ENCODE measurements around the gene FOXQ1. TPM values are rescaled to one million over a fixed set of nuclear protein-coding genes. Genes with fewer than 3 reads are reported as not detected.

FOXQ1 gene
- total RNA-seq, 1 donor from 2014 or later: 0.21 TPM

DNA sequence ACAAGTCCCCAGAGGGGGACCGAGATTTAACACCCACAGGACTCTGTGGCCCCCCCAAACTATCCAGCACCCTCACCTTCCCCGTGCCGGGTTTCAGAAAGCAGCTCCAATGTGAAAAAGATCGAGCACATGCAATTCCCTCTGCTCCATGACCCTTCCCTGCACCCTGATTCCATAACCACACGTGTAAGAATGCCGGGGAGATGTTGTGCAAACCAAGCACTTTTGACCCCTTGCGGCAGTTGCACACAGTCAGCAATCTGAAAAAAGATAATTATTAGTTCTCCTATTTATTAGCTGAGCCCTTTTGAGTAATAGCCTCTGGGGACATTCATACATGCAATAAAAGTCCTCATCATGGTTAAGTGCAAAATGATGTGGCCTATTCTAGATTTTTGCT, 13.0 kb downstream of the FOXQ1 start:
- TF ChIP-seq, protein P1, sequence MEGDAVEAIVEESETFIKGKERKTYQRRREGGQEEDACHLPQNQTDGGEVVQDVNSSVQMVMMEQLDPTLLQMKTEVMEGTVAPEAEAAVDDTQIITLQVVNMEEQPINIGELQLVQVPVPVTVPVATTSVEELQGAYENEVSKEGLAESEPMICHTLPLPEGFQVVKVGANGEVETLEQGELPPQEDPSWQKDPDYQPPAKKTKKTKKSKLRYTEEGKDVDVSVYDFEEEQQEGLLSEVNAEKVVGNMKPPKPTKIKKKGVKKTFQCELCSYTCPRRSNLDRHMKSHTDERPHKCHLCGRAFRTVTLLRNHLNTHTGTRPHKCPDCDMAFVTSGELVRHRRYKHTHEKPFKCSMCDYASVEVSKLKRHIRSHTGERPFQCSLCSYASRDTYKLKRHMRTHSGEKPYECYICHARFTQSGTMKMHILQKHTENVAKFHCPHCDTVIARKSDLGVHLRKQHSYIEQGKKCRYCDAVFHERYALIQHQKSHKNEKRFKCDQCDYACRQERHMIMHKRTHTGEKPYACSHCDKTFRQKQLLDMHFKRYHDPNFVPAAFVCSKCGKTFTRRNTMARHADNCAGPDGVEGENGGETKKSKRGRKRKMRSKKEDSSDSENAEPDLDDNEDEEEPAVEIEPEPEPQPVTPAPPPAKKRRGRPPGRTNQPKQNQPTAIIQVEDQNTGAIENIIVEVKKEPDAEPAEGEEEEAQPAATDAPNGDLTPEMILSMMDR (IDR thresholded peaks at IDR 0.05): no peak
- Histone ChIP-seq H3K4me3 (no peak overlapping the region), H3K4me1 (no peaks in the 10 kb centered on the region), H3K27ac (no peak overlapping the region), H3K36me3 (no peaks in the 10 kb centered on the region), H3K9me3 (no peaks in the 10 kb centered on the region), H3K27me3 (peaks cover 4% of the 10 kb centered on the region)
- intact Hi-C loops (cut with DNase I): no loop called here
- no peak for DNase-seq (ENCODE audit: low spot score in 2 of 2)

DNA sequence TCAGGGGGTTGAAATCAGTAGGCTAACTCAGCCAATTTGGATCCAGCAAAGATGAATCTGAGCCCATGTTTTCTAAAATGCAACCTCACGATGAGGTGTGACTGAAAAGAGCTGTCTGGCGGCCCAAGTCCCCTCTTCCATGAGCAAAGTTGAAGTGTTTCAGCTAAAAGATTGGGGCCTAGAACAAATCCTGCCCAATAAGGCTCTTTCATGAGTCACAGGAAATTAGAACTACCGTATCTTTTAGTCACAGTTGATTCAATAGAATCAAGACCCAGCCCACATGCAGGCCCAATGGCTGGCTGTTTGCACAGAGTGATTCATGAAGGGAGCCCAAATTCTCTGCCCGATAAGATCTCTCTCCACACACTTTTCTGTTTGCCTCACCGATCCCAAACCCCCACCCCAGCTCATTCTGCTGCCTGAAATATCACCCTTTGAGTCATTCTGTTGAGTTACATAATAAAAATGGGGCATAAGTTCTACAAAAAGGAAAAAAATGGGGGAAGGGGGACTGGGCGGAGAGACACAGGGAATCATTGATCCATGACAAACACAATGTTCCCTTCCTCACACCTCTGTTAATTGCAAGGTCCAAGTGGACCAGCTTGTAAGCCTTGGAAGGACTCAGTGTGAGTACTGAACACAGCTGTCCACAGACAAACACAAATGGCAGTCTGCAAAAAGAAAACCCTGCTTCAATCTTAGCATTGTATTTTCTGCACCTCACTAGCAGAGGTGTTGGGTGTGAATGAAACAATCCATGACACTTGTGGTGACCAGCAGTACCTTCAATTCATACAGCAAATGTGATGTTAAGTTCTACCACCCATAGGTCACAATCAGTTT, 13.8 kb downstream of the FOXQ1 start:
- no peaks in the 10 kb centered on the region for H3K36me3 ChIP-seq
- no peak overlapping the region for H3K27ac ChIP-seq
- DNase-seq (ENCODE audit: low spot score in 2 of 2): no peak
- H3K4me1 ChIP-seq: no peaks in the 10 kb centered on the region
- H3K9me3 ChIP-seq: no peaks in the 10 kb centered on the region
- H3K27me3 ChIP-seq: peaks cover 4% of the 10 kb centered on the region
- H3K4me3 ChIP-seq: no peak overlapping the region
- intact Hi-C loops (cut with DNase I): no loop called here
- TF ChIP-seq, protein P1 (IDR thresholded peaks at IDR 0.05): no peak

DNA sequence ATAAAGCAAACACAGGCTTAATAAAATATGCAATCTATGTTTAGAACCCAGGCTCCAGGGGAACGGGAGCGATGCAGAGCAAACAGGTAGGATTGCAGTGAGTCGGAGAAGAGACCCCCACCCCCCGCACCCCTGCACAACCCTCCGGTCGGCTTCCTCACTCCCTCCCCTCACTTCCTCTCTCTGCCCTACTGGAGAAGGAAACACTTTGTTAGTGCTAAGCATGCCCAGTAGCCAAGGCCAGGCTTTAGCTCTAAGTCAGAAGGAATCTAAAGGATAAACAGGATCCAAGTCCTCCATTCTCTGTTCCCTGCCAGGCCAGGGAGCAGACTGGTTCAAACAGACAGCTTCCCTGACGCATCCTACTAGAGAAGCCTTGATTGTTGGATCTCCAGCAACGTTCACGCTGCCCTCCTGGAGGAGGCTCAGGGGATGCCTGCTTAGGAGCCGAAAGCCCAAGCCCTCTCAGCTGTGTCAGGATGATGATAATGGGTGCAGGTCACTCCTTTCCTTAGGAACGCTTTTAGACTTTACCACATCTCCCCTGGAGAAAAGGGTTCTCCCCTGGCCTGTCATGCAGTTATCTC, 14.7 kb downstream of the FOXQ1 start:
- DNase-seq (ENCODE audit: low spot score in 2 of 2): no peak
- intact Hi-C loops (cut with DNase I): no loop called here
- no peak overlapping the region for H3K4me3 ChIP-seq
- no peaks in the 10 kb centered on the region for H3K4me1 ChIP-seq
- H3K27me3 ChIP-seq: peaks cover 4% of the 10 kb centered on the region
- no peak overlapping the region for H3K27ac ChIP-seq
- H3K36me3 ChIP-seq: no peaks in the 10 kb centered on the region
- no peaks in the 10 kb centered on the region for H3K9me3 ChIP-seq
- TF ChIP-seq, protein P1 (IDR thresholded peaks at IDR 0.05): no peak

DNA sequence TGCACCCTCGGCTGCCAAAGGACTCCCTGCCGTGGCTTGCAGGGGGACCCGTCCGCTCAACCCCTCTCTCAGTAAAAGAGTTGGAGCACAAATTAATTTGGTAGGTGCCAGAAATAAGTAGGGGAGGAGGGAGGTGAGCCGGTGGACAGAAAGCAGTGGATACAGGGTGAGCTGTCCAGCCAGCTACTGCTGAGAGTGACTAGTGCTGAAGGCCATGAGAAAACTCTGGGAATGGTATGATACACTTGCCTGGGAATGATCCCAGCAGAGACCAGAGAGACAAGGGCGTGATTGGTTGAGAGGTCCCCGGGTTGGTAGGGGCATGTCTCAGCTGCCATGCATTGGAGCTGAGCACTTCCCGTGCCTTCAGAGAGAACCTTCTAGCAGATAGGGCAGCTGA, 15.7 kb downstream of the FOXQ1 start:
- TF ChIP-seq, protein P1 (IDR thresholded peaks at IDR 0.05): no peak
- DNase-seq (ENCODE audit: low spot score in 2 of 2): no peak
- no peaks in the 10 kb centered on the region for H3K4me1 ChIP-seq
- no peaks in the 10 kb centered on the region for H3K9me3 ChIP-seq
- intact Hi-C loops (cut with DNase I): no loop called here
- H3K27me3 ChIP-seq: peaks cover 2% of the 10 kb centered on the region
- no peaks in the 10 kb centered on the region for H3K36me3 ChIP-seq
- no peak overlapping the region for H3K4me3 ChIP-seq
- H3K27ac ChIP-seq: no peak overlapping the region

DNA sequence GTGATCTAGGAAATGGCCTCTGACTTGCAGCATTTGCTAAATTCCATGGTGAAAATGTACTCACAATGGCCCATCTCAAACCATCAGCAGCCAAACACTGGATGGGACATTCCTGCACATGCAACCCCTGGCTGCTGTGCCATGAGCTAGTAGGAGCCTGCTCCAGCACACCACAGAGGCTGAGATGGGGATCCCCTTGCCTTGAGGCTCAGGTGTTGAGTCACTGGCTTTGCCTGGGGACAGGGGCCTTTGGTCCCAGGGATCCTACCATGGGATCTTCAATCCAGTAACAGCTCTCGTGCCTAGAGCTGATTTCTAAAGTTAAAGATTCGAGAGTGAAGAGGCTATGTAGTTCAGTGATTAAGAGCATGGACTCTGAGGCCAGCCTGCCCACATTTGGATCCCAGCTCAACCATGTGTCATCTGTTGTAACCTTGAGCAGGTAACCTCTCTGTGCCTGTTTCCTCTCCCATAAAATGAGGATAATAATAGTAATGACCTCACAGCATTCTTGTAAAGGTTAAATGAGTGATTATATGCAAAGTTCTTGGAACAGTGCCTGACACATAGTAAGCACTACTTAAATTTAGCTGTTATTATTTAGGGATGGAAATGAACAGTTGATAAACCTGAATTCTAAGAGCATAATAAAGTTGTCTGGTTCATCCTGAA, 16.4 kb downstream of the FOXQ1 start:
- intact Hi-C loops (cut with DNase I): no loop called here

More for the DNA sequence above, 16.4 kb downstream of the FOXQ1 start:
- H3K4me3 ChIP-seq: no peak overlapping the region
- H3K4me1 ChIP-seq: no peaks in the 10 kb centered on the region
- TF ChIP-seq, protein P1 (IDR thresholded peaks at IDR 0.05): no peak
- H3K9me3 ChIP-seq: no peaks in the 10 kb centered on the region
- H3K27ac ChIP-seq: no peak overlapping the region
- DNase-seq (ENCODE audit: low spot score in 2 of 2): no peak
- no peaks in the 10 kb centered on the region for H3K27me3 ChIP-seq
- H3K36me3 ChIP-seq: no peaks in the 10 kb centered on the region
